GM12875 (cell line): ENCODE results near the gene TAF9.

ENCODE experiments used
- H3K4me3 ChIP-seq: one replicate; pipeline ENCODE4 v1.5.1; 2011; ENCODE audit warnings: low read depth, low read length, control low read depth
- TF ChIP-seq, protein P1 (sequence below): IDR thresholded peaks from 2 replicates; pipeline ENCODE4 v1.5.1; 2011; ENCODE audit warnings: low read depth, mild to moderate bottlenecking, control low read depth, inconsistent platforms, low read length, moderate library complexity, borderline replicate concordance; ENCODE audit not compliant: insufficient read depth

Gene TAF9

DNA sequence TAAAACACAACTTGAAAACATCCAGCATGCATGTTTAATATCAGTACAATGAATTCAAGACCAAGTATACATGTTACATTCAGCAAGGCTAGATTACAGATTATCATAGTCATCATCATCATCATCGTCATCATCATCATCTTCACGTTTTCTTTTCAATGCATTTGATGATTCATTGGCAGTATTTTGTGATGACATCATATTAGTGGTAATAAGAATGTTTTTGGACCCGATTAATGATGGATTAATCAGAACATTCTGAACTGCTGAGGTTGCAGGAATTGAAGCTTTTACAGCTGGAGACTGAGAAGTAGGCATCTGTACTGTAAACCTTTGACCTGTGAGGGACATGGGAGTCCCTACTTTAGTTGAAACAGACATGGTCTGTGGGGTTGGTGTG is 4.5 kb downstream of the TAF9 start:
- no peak overlapping the region for H3K4me3 ChIP-seq
- TF ChIP-seq, protein P1, sequence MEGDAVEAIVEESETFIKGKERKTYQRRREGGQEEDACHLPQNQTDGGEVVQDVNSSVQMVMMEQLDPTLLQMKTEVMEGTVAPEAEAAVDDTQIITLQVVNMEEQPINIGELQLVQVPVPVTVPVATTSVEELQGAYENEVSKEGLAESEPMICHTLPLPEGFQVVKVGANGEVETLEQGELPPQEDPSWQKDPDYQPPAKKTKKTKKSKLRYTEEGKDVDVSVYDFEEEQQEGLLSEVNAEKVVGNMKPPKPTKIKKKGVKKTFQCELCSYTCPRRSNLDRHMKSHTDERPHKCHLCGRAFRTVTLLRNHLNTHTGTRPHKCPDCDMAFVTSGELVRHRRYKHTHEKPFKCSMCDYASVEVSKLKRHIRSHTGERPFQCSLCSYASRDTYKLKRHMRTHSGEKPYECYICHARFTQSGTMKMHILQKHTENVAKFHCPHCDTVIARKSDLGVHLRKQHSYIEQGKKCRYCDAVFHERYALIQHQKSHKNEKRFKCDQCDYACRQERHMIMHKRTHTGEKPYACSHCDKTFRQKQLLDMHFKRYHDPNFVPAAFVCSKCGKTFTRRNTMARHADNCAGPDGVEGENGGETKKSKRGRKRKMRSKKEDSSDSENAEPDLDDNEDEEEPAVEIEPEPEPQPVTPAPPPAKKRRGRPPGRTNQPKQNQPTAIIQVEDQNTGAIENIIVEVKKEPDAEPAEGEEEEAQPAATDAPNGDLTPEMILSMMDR = no peak

DNA sequence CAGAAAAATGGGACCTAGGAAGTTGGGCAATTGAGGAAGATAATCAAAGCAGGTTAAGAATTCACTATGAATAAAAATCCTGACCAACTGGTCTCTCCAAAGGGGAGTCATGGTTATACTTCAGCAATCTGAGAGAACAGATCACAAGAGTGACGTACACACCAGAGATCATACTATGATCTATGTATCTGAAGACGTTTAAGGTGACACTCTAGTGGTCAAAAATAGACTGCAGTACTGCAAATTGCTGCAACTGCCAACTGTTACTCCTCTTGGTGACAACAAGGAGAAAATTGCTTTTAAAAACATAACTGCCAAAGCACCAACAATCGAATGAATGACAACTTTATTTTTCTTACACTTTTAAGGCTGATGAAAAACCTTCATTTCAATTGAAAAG is 4.9 kb downstream of the TAF9 start:
- TF ChIP-seq, protein P1 = peak; percentile 48; the same call in 1 of the 2 replicates
- no peak overlapping the region for H3K4me3 ChIP-seq

DNA sequence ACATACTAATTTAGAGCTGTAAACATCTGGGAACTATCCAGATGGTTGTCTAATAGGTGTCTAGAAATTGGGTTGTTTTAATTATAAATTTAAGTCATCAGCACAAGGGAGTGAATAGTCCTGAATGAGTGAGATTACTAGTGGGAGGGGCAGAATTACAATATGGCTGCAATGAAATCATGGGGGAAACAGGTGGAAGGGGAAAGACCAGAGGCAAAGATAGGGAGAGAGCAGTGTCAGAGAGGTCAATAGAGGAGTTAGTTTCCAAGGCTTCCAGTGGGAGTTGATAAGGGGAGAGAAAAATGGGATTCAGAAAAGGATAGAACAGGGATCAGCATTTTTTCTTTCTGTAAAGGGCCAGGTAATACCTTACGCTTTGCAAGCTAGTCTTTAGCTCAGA is 8.9 kb downstream of the TAF9 start:
- H3K4me3 ChIP-seq = no peak overlapping the region
- TF ChIP-seq, protein P1 = no peak

DNA sequence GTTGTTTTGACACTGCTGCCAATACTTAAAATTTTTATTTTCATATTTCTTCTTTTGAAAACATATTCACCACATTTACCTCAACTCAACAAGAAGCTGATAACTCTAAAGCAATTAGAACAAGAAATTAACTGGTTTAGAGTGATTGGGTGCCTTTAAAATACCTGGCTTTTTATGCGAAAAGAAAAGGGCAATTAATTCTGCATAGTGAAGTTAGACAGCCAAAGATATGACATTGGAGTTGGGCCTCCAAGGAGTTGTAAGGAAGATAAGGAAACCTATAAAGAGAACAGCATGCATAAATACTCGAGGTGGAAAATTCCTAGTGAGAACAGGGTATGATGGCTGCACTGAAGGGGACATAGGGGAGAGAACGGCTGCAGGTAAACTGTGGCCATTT is 9.6 kb downstream of the TAF9 start:
- no peak overlapping the region for H3K4me3 ChIP-seq
- TF ChIP-seq, protein P1 = no peak

DNA sequence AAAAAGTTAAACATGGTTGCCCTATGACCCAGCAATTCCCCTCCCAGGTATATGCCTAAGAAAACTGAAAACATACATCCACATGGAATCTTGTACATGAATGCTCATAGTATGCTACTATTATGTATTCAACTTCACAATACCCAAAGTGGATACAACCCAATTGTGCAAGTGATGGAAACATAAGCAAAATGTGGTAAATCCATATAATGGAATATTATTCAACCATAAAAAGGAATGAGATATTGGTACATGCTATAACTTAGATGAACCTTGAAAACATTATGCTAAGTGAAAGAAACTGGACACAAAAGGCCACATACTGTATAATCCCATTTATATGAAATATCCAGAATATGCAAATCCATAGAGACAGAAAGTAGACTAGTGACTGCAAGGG is 18.7 kb downstream of the TAF9 start:
- no peak overlapping the region for H3K4me3 ChIP-seq
- TF ChIP-seq, protein P1 = no peak

DNA sequence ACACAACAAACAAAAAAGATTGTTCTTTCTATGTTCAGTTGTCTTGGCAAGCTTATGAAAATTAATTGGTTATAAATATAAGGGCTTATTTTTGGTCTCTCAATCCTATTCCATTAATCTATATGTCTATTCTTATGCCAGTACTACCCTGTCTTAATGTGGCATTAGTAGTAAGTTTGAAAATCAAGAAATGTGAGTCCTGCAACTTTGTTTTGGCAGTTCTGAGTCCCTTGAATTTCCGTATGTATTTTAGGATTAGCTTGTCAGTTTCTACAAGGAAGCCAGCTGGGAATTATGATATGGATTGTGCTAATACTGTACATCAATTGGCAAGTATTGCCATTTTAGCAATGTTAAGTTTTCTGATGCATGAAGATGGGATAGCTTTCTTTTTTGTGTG is 26.2 kb downstream of the TAF9 start:
- H3K4me3 ChIP-seq = no peak overlapping the region
- TF ChIP-seq, protein P1 = no peak

DNA sequence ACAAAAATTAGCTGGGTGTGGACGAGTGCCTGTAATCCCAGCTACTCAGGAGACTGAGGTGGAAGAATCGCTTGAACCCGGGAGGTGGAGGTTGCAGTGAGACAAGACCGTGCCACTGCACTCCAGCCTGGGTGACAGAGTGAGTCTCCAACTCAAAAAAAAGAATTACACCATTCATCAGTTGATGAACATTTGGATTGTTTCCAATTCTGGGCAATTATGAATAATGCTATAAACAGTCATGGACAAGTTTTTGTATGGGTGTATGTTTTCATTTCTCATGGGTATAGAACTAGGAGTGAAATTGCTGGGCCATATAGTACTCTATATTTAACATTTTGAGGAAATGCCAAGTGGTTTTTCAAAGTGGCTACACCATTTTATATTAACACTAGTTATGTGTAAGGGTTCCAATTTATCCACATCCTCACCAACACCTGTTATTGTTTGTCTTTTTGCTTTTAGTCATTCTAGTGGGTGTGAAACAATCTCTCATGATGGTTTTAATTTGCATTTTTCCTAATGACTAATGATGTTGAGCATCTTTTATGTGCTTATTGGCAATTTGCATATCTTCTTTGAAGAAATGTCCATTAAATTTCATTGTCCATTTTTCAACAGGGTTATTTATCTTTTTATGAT is 27.7 kb downstream of the TAF9 start:
- no peak overlapping the region for H3K4me3 ChIP-seq
- TF ChIP-seq, protein P1 = no peak
